22Rv1 (cell line): ENCODE results near the gene RAP1A.

Source experiments
- CTCF ChIP-seq: fragments of 450-650 bp; IDR thresholded peaks from 2 replicates; pipeline ENCODE4 v1.5.1; 2017; ENCODE audit warnings: mild to moderate bottlenecking
- ZFX ChIP-seq: fragments of 450-650 bp; IDR thresholded peaks from 2 replicates; pipeline ENCODE4 v1.6.1; 2017; ENCODE audit warnings: antibody characterized with exemption, borderline replicate concordance

- TF ChIP-seq CTCF (no peak), ZFX (no peak)
Observed at GRCh38 chr1:111739925-111740765, 120.6 kb downstream of the RAP1A start.
